NCI-H2171 (cell line): ENCODE data around the gene ADCY1.

Source experiments
- DNase-seq: peaks from one replicate; lab custom pipeline; 2025; lab: John Stamatoyannopoulos, UW

ADCY1 gene

GRCh38 chr7:45576249-45576929, 2.2 kb downstream of the ADCY1 start:
- no peak for DNase-seq

GRCh38 chr7:45578022-45578421, 3.9 kb downstream of the ADCY1 start:
- DNase-seq = no peak

GRCh38 chr7:45578467-45578866, 4.3 kb downstream of the ADCY1 start:
- no peak for DNase-seq

DNA sequence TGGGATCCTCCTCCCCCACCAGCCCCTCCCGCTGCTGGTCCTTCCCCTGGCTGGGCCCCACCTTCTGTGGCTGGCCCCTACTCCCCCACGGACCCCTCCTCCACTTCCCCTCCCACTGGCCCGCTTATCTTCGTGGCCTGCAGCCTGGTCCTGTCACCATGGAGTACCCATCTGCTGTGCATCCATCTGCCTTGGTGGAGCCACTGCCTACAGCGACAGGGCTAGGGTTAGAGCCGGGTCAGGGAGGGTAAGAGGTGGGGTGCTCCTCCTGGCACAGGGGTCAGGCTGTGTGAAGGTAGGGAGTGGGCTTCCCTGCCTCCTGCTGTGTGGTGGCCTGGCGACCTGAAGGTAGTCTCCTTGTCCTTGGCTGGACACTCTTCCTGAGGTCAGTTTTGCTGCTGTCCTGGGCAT, 5.2 kb downstream of the ADCY1 start:
- no peak for DNase-seq

- DNase-seq = no peak
Observed at GRCh38 chr7:45580053-45580872, 6.1 kb downstream of the ADCY1 start.

- no peak for DNase-seq
Observed at GRCh38 chr7:45581271-45581780, 7.2 kb downstream of the ADCY1 start.

DNA sequence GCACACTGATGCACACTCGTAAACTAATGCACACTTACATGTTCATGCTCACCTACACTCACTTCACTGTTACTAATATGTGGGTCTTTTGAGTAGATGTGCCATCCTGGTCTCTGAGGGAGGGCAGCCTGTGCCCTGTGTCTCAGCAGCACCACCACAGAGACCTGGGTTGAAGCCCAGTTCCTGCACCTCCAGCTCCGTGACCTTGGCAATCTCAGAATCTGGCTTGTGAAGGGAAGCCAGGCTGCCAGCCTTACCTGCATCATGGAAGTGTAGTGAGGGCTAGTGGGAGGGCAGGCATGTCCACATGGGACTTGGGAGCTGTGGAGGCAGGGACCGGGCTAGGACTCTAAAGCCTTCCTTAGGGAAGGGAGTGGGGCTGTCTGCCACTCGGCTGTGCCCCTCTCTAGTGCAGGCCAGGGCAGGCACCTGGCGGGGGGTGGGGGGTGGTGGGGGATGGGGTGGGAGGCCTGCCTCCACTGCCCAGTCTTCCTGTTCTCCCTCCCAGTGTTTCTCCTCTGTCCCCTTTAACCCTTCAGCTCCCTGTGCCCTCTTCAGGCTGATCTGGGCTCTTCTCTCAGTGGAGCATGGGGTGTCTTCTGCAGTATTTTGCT, 8.1 kb downstream of the ADCY1 start:
- no peak for DNase-seq

DNA sequence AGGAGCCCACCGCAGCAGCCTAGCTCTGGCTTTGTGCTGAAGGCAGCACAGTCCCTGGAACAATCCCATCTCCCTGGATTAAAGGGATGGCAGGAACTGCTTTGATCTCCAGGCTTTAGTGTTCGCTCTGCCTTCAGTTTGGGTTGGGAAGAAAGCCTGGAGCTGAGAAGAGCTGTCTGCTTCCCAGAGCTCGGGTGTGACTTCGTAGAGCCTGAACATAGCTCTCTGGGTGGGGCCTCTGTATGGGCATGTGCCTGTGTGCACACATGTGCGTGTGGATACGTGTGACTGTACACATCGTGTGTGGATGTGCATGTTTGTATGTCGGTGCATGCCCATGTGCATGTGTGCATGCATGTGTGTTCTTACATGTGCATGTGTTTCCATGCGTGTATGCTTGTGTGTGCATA, 8.7 kb downstream of the ADCY1 start:
- no peak for DNase-seq

GRCh38 chr7:45583296-45583695, 9.1 kb downstream of the ADCY1 start:
- DNase-seq = no peak

DNA sequence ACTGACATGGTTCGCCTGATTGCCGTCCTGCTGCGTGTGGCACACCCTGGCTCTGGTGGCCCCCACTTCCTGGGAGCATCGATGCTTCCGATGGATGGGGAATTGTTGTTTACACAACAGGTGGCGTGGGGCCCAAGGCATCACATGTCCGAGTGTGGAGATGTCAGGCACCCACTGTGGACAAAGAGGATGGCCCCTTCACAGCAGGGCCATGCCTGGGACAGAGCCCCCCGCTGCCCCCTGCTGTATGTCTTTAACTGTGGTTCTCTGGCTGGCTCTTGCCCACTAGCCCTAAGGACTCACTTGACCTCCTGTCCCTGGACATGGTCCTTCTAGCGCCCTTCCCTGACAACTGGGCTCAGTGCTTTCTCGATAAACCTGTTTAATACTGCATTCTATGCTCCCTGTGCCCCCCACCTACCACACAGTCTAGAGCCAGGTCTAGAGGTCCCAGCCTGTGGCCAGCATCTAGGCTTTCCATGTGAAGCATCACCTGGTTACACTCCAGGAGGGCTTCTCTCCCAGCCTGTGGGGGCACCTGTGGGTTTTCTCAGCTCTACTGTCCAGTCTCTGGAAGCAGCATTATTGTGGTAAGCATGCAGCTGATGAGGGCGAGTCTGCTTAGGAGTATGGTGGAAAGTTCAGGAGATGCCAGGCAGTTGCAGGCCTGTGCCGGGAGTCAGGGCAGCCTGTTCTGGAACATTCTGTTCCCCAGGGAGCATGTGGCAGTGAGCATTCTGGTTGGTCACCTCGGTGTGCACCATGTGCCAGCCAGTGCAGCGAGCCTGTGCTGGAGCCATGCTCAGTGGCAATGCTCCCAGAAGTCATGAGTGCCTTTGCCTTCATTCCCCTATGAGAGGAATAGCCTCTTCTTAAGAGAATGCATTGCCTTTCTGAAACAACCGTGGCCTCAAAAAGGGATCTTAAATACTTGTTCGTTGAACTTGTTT, 10.4 kb downstream of the ADCY1 start:
- DNase-seq = no peak

DNA sequence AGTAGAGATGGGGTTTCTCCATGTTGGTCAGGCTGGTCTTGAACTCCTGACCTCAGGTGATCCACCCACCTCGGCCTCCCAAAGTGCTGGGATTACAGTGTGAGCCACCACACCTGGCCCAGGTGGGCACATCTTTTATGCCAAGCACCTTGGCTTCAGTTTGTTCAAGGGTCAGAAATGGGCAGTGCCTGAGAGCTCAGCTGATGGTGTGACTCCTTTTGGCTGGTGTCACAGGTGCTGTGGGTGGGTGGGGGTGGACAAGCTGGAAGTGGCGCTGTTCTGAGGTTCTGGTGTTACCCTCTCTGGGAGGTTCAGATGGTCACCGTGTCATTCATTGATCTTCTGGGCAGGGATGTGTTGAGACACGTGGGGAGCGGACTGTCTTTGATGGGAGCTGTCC, 11.5 kb downstream of the ADCY1 start:
- DNase-seq = no peak

DNA sequence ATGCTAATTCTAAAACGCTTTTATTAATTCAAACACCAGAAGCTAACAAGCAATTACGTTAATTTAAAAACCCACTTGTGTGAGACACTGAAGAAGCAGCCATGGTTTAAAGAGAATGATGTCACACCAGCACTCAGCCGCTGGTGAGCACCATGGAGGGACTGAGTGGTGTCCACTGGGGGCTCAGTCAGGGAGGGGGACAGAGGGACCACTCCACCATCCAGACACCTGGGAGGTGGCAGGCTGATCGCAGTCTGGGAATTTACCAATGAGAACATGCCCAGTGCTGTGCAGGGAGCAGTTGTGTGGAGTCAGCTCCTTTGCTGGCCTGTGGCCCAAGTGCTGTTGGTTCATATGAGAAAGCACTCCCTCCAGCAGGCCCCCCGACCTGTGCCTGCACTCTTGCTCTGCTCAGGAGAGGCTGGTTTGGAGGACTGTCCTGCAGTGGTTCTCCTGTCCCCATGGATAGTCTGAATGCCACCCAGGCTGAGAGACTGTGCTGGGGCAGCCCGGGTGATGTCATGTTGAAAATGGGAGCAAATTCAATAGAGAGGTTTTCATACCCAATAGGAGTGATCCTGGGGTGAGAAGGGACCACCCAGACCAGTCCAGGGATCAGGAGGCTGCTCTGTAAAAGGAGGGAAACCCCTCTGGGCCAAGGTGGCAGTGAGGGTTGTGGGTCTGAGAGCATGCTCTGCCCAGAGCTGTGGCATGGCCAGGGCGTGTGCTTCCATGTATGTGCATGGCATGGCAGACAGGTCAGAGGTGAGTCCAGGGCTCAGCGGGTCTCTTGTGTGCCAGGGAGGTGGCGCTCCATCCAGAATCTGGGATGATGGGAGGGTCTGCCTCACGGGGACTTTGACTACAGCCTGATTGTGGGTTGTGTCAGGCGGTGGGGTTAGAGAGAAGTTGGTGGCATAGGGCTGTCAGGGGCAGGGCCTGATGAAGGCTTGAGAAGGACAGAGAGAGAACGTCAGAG, 12.7 kb downstream of the ADCY1 start:
- DNase-seq = no peak

- DNase-seq = no peak
Observed at GRCh38 chr7:45588466-45588865, 14.3 kb downstream of the ADCY1 start.

DNA sequence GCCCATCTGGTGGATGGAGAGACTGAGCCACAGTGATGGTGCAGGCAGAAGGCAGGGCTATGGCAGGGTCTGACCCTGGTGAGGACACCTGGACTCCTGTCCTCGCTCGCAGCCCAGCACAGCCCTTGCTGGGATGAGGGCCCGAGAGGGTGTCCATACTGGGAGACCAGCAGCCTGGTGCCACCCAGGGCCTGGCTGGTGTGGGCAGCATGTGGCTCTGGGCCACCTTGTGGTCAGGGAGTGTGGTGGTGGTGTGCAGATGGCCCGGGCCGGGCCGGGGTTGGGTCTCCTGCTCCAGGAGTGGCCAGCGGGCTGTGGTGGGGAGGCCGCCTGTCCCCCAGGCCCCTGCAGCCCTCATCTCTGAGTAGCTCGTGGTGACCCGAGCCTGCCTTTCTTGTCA, 14.9 kb downstream of the ADCY1 start:
- no peak for DNase-seq

DNA sequence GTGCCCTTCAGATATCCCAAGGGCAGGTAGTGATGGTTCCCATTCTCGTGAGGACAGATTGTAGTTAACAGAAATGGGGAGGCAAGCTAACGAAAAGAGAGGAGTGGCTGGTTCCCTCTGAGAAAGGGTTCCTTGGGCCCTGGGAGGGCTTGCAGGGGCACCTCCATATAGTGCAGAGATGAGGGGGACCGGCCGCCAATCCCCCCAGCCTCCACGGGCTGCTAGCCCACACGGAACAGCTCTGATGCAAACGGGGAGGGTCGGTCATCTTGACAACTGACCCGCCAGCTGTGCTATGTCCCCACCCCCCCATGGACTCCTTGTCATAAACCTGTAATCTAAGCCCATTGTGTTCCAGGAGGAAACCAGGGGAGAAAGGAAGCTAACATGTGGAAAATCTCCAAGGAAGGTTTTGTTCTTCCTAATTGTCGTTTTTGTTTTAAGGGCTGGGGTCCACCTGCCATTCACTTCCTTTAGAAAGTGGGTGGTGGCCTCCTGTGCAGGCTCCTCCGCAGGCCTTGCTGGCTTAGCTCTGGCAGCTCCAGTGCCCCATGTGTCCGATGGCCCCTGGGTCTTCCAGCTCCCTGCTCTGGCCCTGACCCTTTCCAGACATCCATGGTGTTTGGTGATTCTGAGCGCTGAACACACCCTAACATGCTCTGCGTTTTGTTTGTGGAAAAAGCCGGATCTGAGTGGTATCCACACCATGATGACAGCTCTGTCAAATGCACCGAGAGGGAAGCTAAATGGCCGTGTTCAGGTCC, 15.9 kb downstream of the ADCY1 start:
- DNase-seq = no peak

DNA sequence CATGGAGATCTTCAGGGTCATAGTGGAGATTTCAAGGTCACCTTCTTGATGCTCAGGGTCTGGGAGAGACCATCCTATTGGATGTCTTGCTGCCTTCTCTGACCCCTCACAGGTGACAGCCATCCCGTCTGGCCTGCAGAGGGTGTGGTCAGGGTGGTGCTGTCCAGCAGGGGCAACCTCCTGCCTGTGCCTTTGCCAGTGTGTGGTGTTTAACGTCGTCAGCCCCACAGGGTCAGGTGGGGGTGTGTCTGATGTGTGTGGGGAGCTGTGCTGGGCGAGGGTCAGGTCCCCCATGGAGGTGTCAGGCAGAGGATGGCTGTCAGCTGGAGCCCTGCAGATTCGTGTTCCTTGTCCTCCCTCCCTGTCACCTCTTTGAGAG, 16.5 kb downstream of the ADCY1 start:
- DNase-seq = no peak

DNA sequence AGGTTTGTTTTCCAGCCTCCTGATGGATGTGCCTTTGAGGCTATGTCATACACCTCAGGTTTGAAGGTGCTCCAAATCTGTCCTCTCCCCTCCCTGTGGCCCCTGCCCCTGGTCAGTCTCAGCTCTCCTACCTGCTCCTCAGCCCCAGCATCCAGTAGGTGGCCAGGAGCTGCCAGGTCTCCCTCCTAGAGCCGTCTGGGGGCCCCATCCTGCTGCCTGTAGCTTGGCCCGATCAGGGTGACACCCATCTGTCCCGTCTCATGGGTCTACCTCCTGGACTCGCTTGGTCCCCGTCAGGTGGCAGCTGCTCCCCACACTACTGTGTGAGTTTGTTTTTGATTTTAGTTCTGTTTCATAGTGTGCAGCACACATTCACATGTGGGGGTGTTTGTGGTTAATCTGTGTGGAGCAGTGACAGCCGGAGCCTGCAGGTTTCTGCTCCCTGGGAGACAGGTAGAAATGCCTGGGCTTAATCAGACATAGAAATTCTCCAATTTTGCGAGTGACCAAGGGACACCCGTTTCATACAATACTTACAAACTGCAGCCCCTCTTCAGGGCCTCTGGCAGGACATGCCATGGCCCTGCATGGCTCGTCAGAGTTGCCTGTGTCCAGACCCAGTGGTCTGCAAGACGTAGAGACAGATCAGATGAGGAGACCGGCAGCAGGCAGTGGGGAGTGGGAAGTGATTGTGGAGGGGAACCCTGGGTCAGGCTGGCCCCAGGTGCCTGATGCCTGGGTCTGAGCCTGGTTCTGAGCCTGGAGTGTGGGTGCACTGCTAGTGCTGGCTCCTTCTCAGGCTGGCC, 17.1 kb downstream of the ADCY1 start:
- no peak for DNase-seq

- DNase-seq = no peak
Observed at GRCh38 chr7:45592230-45592991, 18.2 kb downstream of the ADCY1 start.
